HTR-8/SVneo (cell line): ENCODE measurements around the gene RAB25.
"Not testable (repeated sequence)": the region's sequence is repeated elsewhere in the genome, so short reads cannot be mapped to it uniquely, and the experiment has no call there.

Experiments
- DNase-seq: peaks from one replicate; pipeline ENCODE4 v3.0.0; 2011; ENCODE audit warnings: low spot score, mixed read lengths; ENCODE audit not compliant: insufficient read length
- FAIRE-seq: peaks from 2 replicates; lab custom pipeline; 2011; peaks lifted over from hg19 to GRCh38; lab: Jason Lieb, UNC

RAB25 gene

GRCh38 chr1:156060937-156061636 lies at the start of gene RAB25:
Gene RAB25 (plus strand): TSS chr1:156061160. CDS start chr1:156061401, 241 bp downstream.
- no peak for FAIRE-seq
- DNase-seq: no peak

- FAIRE-seq: no peak
- no peak for DNase-seq
Observed at GRCh38 chr1:156012051-156012817, 48.7 kb upstream of the RAB25 start.

- DNase-seq (no peak), FAIRE-seq (no peak)
Observed at GRCh38 chr1:156014829-156015228, 46.1 kb upstream of the RAB25 start.

- no peak for FAIRE-seq
Observed at GRCh38 chr1:156019946-156020292, 41.0 kb upstream of the RAB25 start.

GRCh38 chr1:156020293-156021092 lies 40.5 kb upstream of the RAB25 start, which contains the start of gene SSR2:
Gene SSR2 (minus strand): TSS chr1:156020951. CDS start chr1:156020167, 784 bp downstream.
- no peak for FAIRE-seq
- DNase-seq: peak; percentile 91

More at GRCh38 chr1:156019946-156020292, 41.0 kb upstream of the RAB25 start:
- DNase-seq: no peak

GRCh38 chr1:156021093-156021428 lies 39.9 kb upstream of the RAB25 start:
- FAIRE-seq: no peak
- DNase-seq: no peak

GRCh38 chr1:156021954-156022353 lies 39.0 kb upstream of the RAB25 start:
- FAIRE-seq: no peak
- DNase-seq: no peak

- FAIRE-seq: no peak
- no peak for DNase-seq
Observed at GRCh38 chr1:156024801-156025200, 36.2 kb upstream of the RAB25 start.

GRCh38 chr1:156025876-156026275 lies 35.1 kb upstream of the RAB25 start:
- DNase-seq (no peak), FAIRE-seq (no peak)

GRCh38 chr1:156026588-156026987 lies 34.4 kb upstream of the RAB25 start:
- DNase-seq: no peak
- FAIRE-seq: no peak

GRCh38 chr1:156033011-156033410 lies 27.9 kb upstream of the RAB25 start:
- FAIRE-seq (no peak), DNase-seq (no peak)

GRCh38 chr1:156034991-156035390 lies 26.0 kb upstream of the RAB25 start:
- DNase-seq, FAIRE-seq: not testable (repeated sequence)

GRCh38 chr1:156042828-156043227 lies 18.1 kb upstream of the RAB25 start:
- DNase-seq (no peak), FAIRE-seq (no peak)

GRCh38 chr1:156045076-156045475 lies 15.9 kb upstream of the RAB25 start:
- no peak for FAIRE-seq

GRCh38 chr1:156048663-156049258 lies 12.2 kb upstream of the RAB25 start:
- no peak for DNase-seq
- FAIRE-seq: no peak

More at GRCh38 chr1:156045076-156045475, 15.9 kb upstream of the RAB25 start:
- no peak for DNase-seq

GRCh38 chr1:156050376-156050775 lies 10.6 kb upstream of the RAB25 start:
- FAIRE-seq: no peak

GRCh38 chr1:156051011-156051725 lies 9.8 kb upstream of the RAB25 start:
- FAIRE-seq (no peak), DNase-seq (no peak)

More at GRCh38 chr1:156050376-156050775, 10.6 kb upstream of the RAB25 start:
- DNase-seq: no peak

GRCh38 chr1:156052862-156053767 lies 7.8 kb upstream of the RAB25 start:
- no peak for FAIRE-seq

More at GRCh38 chr1:156052862-156053767, 7.8 kb upstream of the RAB25 start:
- peak; percentile 45 for DNase-seq
